Measurements from ENCODE around the gene MILR1. TPM values are rescaled to one million over a fixed set of nuclear protein-coding genes. Genes with fewer than 3 reads are reported as not detected.

MILR1 gene
- total RNA-seq, 1 experiment from 2014 or later = 3.8 TPM

DNA sequence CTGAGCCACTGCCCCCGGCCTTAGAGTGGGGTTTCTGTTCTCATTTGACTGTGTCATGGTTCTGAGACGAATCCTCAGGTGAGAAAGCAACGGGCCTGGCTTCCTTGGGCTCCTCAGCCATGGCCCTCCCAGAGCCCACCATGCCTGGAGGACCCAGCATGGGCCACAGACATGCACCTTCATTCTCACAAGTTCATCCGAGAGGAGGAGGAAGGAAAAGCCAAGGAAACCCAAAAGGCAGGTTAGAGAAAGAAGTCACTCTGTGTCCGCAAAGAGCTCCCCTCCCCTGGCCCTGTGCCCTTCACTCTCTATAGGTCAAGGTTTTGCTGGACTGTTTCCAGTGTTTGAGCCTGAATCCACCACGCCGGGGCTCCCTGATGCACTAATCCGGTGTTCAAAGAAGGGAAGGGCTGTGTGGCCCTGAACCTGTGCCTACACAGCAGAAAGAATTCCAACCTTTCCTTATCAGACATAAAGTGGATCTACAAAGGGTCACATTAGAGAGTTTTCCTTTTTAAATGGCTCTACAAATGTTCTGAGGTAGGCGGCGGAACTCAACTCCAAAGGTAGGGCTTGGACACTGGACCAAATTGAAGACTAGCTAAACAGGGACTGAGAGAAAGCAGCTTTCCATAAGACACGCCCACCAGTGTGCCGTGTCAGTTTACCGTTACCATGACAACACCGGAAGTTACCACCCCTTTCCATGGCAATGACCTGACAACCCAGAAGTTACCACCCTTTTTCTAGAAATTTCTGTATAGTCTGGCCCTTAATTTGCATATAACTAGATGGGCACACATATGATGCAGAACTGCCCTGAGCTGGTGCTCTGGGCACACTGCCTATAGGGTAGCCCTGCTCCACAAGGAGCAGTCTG is 42.4 kb upstream of the MILR1 start:
- Histone ChIP-seq H3K9me3 (ENCODE audit: control insufficient read depth in 1 of 2, insufficient read depth in 1 of 2, low read depth in 1 of 2, low read length in 2 of 2) (no peaks in the 10 kb centered on the region), H2AFZ (ENCODE audit: low read depth, low read length, poor library complexity, severe bottlenecking) (peak overlapping the region; percentile 17), H3K9ac (ENCODE audit: low read length) (peak overlapping the region; percentile 9; the same call in 1 of the 2 replicates), H3K79me2 (ENCODE audit: insufficient read depth, low read length) (no peaks in the 10 kb centered on the region), H4K20me1 (ENCODE audit: insufficient read depth) (no peaks in the 10 kb centered on the region), H3K9me2 (ENCODE audit: insufficient read depth) (no peaks in the 10 kb centered on the region), H3K4me3 (replicated peaks in 1 of 2; ENCODE audit: low read depth in 1 of 2, low read length in 2 of 2) (no peak overlapping the region), H3K4me1 (ENCODE audit: control insufficient read depth in 1 of 2, insufficient read depth in 2 of 2, low read length in 2 of 2) (peaks cover 4 to 10% of the 10 kb centered on the region in 2 experiments; a peak in 3 of 4 replicates), H3K36me3 (ENCODE audit: control insufficient read depth in 1 of 2, insufficient read depth in 2 of 2, low read length in 2 of 2) (no peaks in the 10 kb centered on the region), H3K27me3 (ENCODE audit: insufficient read depth, low read length) (no peaks in the 10 kb centered on the region), H3K4me2 (ENCODE audit: low read length) (peak overlapping the region; percentile 15; the same call in 1 of the 2 replicates), H3K27ac (ENCODE audit: low read depth, low read length) (no peak overlapping the region)
- peak; percentile 67 for ATAC-seq
- CTCF ChIA-PET = interaction anchor here (5.1 kb wide), 1 partner anchor 13 kb away, joined by 33 read pairs; no protein-coding TSS in a partner anchor
- TF ChIP-seq EZH2 (IDR thresholded peaks at IDR 0.05) (no peak), SIN3A (IDR thresholded peaks at IDR 0.05; ENCODE audit: low read depth) (no peak), SRF (IDR thresholded peaks at IDR 0.05; ENCODE audit: low read depth) (no peak), FOSL1 (IDR thresholded peaks at IDR 0.05; ENCODE audit: low read depth) (no peak), EGR1 (IDR thresholded peaks at IDR 0.05; ENCODE audit: low read depth) (no peak), ZBTB33 (IDR thresholded peaks at IDR 0.05; ENCODE audit: extremely low read depth, insufficient replicate concordance, low read length) (no peak), CEBPB (IDR thresholded peaks at IDR 0.05; ENCODE audit: low read depth) (no peak), ZNF274 (IDR thresholded peaks at IDR 0.05; ENCODE audit: low read depth, low read length) (no peak), ELF1 (IDR thresholded peaks at IDR 0.05; ENCODE audit: borderline replicate concordance, low read depth) (no peak), CTCF (IDR thresholded peaks at IDR 0.05 in 2 of 3, conservative IDR thresholded peaks at IDR 0.05 in 1 of 3; ENCODE audit: borderline replicate concordance in 1 of 3, insufficient read depth in 1 of 3, low read depth in 2 of 3, low read length in 2 of 3) (no peak), MAX (IDR thresholded peaks at IDR 0.05) (no peak), SP1 (IDR thresholded peaks at IDR 0.05; ENCODE audit: low read depth) (no peak), CBX3 (IDR thresholded peaks at IDR 0.05; ENCODE audit: low read depth) (no peak), EZH2phosphoT487 (IDR thresholded peaks at IDR 0.05; ENCODE audit: borderline replicate concordance) (no peak)
- TF ChIP-seq, protein P1, sequence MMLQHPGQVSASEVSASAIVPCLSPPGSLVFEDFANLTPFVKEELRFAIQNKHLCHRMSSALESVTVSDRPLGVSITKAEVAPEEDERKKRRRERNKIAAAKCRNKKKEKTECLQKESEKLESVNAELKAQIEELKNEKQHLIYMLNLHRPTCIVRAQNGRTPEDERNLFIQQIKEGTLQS (IDR thresholded peaks at IDR 0.05) = no peak
- DNase-seq (ENCODE audit: low read depth, low spot score) = no peak
- intact Hi-C loops (cut with micrococcal nuclease) = no loop called here
- POLR2A ChIA-PET = no interaction called here
- RAD21 ChIA-PET (ENCODE audit: low non-redundant PET in 1 of 2, low total read pairs in 2 of 2, uncharacterized antibody in 2 of 2, unreplicated experiment in 2 of 2) = interaction anchor here (0.5 to 1.3 kb wide), 2 partner anchors 12 to 120 kb away, joined by 3 to 4 read pairs; no protein-coding TSS in a partner anchor
- no TSS peak for BruUV-seq (replicated peaks)

Measured in HCT116 (cell line).